CD4-positive, alpha-beta T cell treated with Interferon gamma for 1 hour (primary cell): ENCODE results near the gene NPY4R.
"Not testable (repeated sequence)": the region's sequence is repeated elsewhere in the genome, so short reads cannot be mapped to it uniquely, and the experiment has no call there.

ENCODE experiments used
- DNase-seq: peaks from one replicate; pipeline ENCODE4 v3.0.0-alpha.2; 2020

Gene NPY4R

GRCh38 chr10:46455992-46456391, 9.8 kb downstream of the NPY4R start:
- DNase-seq: not testable (repeated sequence)

- not testable (repeated sequence) for DNase-seq
Measured at GRCh38 chr10:46451365-46451764, 14.4 kb downstream of the NPY4R start.

- DNase-seq: not testable (repeated sequence)
Measured at GRCh38 chr10:46450829-46451228, 14.9 kb downstream of the NPY4R start.

GRCh38 chr10:46447439-46447838, 18.3 kb downstream of the NPY4R start:
- not testable (repeated sequence) for DNase-seq

- not testable (repeated sequence) for DNase-seq
Measured at GRCh38 chr10:46445389-46446122, 20.2 kb downstream of the NPY4R start.

GRCh38 chr10:46443422-46443821, 22.3 kb downstream of the NPY4R start:
- DNase-seq: not testable (repeated sequence)

GRCh38 chr10:46442706-46443275, 23.0 kb downstream of the NPY4R start:
- DNase-seq: not testable (repeated sequence)

- not testable (repeated sequence) for DNase-seq
Measured at GRCh38 chr10:46441837-46442278, 23.9 kb downstream of the NPY4R start.

- DNase-seq: not testable (repeated sequence)
Measured at GRCh38 chr10:46440942-46441341, 24.8 kb downstream of the NPY4R start.

- DNase-seq: not testable (repeated sequence)
Measured at GRCh38 chr10:46423550-46423949, 42.2 kb downstream of the NPY4R start.

GRCh38 chr10:46419570-46420379, 46.0 kb downstream of the NPY4R start:
- DNase-seq: not testable (repeated sequence)

- DNase-seq: not testable (repeated sequence)
Measured at GRCh38 chr10:46418283-46418682, 47.5 kb downstream of the NPY4R start.

GRCh38 chr10:46415291-46415690, 50.5 kb downstream of the NPY4R start:
- DNase-seq: not testable (repeated sequence)

GRCh38 chr10:46412665-46413064, 53.1 kb downstream of the NPY4R start:
- DNase-seq: not testable (repeated sequence)

- not testable (repeated sequence) for DNase-seq
Measured at GRCh38 chr10:46411123-46411522, 54.6 kb downstream of the NPY4R start.
